Activated effector memory CD4-positive, alpha-beta T cell treated with anti-CD3 and anti-CD28 coated beads, Interleukin-2, amount 50 U/mL, for 16 hours (primary cell): ENCODE results near the gene MCM3.
A peak's percentile ranks its signal among the peaks of the same experiment; 100 is the strongest.

Source experiments
- DNase-seq: peaks from one replicate; pipeline ENCODE4 v3.0.0-alpha.2; 2020

MCM3 gene

DNA sequence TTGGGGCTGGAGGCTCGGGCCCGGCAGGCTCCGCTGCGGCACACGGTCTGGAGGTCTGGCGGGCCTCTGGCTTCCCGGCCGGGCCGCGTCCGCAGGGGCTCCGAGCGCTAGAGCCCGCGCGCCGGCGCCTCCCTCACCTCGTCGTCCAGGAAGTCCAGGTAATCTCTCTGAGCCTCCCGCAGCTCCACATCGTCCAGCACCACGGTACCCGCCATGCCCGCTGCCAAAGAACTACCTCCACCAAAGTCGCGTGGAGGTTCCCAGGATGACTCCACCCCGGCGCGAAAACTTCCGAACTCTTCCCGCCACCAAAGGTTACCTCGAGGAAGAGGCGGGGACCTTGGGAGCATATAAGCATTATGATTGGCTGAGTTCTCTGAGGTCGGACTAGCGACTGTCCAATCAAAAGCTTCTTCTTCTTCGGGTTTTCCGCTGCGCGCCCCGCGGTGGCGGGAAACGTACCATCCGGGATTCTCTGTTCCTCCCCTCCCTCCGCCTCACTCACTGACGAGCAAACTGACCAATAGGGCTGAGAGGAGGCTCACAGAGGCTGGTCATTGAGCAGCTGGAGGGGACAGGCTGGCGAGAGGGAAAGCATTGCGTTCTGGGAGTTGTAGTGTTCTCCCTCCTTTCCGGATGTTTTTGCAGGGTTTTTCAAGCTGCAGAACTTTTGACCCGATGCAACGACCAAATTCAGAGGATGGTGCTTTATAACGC lies at the start of gene MCM3:
MCM3 (minus strand) TSS at position 283 of the 717 bp plus-strand sequence; CDS start at position 215, 68 bp downstream.
- peak; percentile 97 for DNase-seq

DNA sequence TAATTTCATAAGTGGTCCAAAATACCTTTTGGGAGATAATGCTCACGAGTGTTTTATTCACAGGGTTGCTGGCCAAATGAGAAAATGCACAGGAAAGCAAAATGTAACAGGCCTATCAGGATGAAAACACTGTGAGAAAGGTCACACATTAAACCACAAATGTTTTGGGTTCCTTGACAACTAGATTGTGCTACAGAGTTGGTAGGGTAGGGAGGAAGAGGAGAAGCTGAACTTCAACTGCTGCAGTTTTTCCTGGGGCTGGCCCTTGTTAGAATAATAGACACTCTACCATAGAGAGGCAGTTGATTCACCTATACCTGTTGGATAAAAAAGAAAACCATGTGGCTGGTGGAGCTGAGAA lies 49.3 kb upstream of the MCM3 start:
- no peak for DNase-seq

DNA sequence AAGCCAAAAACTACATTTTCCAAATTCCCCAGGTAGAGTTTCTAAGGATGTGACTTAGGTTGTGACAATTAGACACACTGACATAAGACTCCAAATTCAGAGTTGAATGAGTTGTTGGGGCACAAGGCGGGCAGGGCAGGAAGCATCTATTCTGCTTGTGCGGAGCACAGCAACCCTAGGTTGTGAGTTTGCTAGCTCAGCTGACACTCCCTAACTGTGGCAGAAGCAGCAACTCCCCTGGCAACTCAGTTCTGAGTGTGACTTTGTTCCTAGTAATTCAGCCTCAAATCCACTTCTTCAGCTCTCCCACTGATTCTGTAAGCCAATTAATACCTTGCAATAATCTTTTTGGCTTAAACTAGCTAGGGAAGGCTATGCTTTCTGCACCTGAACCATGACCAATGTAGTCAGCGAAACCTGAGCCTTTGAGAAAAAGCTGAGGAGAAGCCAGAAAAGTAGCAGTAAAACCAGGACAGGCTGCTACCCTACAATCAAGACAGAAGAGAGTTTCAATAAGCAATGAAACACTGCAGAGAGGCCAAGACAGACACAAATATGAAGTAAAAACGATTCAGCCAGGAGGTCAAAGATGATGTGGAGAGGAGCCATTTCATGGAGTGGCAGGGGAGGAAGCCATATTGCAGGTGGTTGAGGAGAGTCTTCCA lies 47.4 kb upstream of the MCM3 start:
- DNase-seq, result no peak

DNA sequence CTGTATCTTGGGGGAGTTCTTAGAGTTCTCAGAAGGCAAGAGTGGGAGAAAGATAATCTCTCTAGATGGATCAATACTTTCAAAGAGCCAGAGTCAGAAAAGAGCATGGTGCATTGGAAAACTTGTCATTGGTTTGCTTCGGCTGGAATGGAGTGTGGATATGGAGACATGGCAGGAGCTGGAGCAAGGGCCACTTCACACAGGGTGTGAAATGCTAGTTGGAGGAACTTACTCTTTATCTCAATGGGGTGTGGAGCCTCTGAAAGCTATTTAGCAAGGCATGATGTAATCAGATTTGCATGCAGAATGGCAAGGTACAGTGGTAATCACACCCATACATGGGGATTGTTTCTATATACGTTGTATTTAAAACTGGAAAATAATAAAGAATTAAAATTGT lies 45.9 kb upstream of the MCM3 start:
- no peak for DNase-seq

DNA sequence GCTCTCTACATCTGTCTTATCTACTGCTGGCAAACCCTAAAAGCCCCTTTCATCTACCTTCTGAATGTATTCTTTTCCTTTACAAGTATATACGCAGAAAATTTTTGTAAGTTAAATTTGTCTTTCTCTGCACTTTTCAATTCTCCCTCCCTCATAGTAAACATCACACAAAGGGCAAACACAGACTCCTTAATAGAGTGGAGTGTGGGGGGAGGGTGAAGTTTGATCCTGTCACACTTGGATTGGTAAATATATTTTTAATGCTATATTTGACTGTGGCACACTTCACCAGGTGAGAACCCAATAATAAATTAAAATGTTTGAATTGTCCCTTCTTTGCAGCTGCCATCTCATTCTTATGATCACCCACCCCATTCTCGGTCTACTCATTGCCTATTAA lies 44.2 kb upstream of the MCM3 start:
- DNase-seq, result no peak

DNA sequence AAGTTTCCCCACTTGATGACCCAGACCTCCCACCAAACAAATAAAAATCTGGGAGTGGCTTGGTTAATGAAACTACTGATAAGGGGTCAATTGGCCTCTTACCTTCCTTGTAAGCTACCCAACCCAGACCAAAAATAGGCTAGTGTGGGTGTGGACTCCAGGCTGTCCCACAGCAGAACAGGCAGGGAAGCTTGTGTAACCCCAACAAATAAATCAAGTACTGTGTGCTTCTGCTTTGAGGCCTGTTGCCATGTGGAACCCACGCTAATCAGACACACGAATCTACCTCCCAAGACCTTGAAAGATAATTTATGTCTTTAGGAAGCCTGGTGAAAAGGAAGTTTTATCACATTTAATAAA lies 43.7 kb upstream of the MCM3 start:
- DNase-seq, result no peak

DNA sequence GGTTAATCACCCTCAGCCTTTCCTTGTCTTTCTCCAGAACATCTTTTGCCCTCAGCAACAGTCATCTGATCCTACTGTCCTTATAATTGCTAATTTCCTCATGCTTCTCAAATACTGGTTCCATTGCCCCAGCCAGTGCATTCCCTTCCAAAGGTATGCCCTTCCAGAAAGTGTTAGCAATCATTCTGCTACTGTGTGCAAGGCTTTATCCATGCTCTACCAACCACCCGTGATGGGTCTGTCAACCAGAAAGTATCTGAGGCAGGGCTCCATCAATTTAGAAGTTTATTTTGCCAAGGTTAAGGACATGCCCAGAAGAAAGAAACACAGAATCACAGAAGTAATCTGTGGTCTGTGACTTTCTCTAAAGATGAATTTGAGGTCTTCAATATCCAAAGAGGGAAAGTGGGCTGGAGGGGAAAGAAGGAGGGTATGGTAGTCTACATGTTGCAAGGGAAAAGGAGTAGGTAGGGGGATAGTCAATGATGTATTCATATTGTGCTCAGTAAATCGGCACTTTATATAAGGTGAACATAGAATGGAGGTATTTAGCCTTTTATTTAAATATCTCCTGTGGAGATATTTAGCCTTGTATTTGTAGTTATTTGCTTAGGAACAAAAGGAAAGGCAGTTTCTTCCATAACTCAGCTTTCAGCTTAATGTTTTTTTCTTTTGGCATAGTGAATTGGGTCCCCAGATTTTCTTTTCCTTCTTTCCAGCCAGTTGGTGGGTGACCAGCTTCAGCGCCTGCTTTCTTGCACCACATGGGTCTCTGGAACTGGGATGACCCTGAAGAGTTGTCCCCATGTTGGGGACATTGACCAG lies 42.2 kb upstream of the MCM3 start:
- DNase-seq, result no peak

DNA sequence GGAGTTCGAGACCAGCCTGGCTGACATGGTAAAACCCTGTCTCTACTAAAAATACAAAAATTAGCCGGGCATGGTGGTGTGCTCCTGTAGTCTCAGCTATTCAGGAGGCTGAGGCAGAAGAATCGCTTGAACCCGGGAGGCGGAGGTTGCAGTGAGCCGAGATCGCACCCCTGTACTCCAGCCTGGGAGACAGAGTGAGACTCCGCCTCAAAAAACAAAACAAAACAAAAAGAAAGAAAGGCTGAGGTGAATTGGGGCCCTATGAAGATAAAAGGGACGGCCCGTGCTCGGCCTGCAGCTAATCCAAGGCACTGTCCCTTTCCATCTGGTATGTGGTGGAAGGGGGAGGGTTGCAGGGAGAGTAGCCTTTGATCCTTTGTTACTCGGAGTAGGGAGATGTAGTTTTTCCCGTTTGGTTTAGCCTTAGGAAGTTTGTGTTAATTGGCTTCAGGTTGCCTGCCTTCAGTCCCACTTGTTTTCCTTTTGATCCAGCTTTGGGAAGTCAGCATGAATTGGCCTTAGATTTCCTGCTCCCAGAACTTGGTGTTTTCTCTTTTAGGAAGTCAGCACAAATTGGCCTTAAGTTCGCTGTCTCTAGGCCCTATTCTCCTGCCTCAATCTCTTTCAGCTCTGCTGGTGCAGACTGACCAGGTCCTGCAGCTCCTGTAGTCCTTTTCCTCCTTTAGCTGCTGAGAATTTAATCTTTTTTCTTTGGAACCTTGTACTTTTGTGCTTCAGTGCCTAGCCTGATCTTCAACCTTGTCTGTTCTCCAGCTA lies 41.3 kb upstream of the MCM3 start:
- no peak for DNase-seq

DNA sequence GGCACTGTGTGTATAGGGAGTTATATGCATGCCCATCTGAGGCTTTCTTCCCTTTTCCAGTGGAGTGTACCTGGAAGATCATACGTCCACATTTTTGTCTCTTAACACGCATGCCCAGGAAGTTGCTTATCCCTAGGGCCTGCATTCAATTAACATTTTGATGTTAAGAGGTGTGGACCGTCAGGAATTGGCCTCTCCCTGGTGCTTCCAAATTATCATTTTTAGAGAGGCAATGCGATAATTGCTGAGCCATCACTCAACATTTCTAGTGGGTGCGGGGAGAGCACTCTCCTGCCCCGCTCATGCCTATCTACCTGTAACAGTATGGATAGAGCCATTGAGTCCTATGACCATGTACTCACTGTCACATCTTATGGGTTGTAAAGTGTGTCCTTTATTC lies 39.6 kb upstream of the MCM3 start:
- no peak for DNase-seq

DNA sequence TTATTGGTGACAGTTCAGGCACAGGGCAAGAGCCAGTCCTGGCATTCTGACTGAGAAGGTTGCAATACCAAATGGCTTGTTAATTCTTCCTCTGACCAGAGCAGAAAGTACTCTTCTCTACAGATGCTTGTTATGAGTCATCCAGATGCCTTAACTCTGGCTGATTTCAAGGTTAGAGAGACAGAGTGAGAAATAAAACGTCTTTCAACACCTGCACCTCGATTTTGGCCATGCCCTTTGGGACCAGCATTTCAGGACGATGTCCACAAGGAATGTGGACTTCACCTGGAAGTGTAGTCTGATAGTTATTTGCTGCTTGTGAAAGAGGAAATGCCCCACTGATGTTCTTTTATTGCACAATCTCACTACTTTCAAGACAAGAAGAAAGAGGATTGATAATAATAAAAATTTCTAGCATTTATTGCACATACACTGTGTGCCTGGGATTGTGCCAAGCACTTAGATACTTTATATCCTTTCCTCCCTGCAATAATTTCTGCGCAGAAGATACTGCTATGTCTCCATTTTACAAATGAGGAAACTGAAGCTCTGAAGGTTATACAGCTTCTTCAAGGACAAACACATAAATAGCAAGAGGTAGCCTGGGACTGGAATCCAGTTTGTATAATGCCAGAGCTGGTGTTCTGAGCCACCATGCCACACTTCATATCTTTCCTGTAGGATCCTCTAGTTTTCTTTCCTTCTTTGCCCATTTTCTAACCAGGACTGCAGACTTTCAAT lies 33.5 kb upstream of the MCM3 start:
- DNase-seq, result no peak

DNA sequence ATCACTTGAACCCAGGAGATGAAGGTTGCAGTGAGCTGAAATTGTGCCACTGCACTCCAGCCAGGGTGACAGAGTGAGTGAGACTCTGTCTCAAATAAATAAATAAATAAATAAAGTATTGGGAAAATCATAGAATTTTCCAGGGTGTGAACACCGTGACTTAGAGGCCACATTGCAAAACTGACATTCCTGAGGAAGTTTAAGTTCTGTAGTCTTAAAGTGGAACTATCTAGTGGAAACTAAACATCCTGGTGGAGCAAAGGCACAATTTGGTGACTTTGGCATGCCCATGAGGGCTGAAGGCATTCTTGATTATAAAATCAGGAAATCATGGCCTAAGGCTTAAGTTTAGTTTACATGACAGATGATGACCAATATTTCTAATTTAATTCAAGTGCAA lies 32.7 kb upstream of the MCM3 start:
- DNase-seq, result no peak

DNA sequence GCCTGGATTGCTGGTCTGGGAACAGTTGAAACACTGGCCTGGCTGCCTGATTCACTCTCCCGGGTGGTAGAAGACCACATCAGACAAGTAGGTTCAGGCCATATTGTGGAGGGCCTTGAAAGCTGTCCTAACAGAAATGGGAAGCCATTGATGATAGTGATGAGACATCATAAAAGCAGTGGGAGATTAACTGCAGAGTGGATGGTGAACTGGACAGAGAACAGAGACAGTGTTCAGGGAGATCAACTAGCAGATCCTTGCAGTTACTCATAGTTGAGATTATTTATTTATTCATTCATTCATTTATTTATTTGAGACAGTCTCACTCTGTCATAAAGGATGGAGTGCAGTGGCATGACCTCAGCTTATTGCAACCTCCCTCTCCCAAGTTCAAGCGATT lies 30.2 kb upstream of the MCM3 start:
- DNase-seq, result no peak

DNA sequence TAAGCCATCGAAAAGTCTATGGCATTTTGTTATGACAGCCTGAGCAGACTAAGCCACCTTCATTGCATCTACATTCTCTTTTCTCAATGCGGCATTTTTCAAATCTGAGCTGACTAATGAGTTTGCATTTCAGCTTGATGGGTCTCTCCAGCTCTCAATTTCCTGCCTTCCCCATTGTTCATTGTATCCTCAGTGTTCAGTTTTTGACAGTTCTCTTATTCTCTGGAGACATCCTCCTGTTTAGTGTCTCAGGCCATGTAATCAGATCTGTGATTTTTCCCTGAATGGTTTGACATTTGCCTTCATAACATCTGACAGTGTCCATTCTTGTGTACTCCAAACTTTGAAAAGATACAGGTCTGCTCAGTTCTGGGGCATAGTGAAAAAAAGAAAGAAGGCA lies 27.9 kb upstream of the MCM3 start:
- DNase-seq, result no peak

DNA sequence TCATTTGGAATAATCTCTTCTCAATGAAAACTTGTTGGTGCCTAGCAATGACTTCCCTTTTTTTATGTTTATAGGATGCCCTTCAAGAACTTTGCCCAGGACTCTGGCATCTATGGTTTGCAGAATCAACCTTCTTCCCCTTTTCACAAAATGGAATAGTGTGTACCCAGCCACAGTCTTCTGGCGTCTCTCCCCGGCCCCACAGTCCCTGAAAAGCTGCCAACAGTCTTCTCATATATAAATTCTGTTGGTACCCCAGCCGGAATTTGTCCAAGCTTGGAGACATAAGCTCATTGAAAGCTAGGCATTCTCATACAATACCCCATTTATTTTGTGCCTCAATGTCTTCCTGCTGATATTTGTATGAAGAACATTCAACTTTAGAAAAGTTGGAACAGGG lies 26.4 kb upstream of the MCM3 start:
- DNase-seq, result no peak

DNA sequence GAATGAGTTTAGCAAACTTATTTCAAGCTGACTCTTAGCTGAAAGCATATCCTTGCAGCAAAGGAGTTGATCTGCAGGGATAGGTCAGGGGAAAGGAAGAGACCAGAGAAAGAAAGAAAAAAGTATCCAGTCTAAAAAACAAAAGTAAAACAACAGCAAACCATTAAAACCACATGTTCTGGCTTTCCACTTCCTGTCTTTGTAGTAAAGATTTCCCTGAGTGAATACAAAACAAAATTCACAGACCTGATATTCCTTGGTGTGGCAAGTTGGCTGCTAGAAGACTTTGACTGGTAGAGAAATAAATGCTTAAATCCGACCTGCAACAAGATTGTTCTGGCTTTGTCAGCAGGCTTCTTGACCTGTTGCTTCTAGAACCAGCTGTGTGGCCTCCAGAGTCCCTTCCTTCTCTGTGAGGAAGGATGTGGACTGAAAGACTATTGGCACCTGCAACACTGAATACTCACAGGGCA lies 23.4 kb upstream of the MCM3 start:
- no peak for DNase-seq

DNA sequence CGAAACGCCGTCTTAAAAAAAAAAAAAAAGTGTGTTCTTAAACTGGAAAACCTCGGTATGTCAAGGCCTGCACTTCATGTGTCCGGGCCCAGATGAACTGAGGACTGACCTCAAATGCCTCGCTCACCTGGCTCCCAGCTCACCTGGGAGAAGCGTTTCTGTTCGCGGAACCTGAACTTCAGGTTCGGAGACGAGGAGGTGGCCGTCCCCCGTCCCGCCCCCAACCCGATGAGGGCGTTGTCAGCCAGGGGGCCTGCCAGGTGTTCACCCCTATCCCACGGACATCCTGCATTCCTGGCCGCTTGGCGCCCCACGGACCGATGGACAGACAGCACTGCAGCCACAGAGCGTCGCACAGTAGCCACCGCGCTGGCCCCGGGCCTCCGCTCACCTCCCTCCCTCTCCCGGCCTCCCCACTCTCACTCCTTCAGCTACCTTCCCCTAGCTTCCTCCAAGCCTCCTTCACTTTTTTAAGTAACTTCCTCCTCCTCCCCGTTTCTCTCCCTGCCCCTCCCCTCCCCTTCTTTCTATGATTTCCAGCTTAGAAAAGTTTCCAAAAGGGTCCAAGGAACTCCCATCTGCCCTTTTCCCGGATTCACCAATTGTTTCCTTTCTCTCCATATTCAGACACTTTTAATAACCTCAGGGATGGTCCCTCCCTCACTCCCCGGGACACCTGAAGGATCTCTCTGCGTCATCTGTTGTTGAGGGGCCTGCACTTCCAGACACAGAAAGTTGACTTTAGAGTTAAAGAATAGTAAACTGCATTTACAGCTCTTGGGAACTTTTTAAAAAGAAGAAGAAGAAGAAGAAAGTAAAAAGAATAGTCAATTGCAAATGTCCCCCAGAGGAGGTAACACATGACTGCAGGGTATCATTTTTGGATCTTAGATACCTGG lies 22.7 kb upstream of the MCM3 start:
- DNase-seq, result no peak

DNA sequence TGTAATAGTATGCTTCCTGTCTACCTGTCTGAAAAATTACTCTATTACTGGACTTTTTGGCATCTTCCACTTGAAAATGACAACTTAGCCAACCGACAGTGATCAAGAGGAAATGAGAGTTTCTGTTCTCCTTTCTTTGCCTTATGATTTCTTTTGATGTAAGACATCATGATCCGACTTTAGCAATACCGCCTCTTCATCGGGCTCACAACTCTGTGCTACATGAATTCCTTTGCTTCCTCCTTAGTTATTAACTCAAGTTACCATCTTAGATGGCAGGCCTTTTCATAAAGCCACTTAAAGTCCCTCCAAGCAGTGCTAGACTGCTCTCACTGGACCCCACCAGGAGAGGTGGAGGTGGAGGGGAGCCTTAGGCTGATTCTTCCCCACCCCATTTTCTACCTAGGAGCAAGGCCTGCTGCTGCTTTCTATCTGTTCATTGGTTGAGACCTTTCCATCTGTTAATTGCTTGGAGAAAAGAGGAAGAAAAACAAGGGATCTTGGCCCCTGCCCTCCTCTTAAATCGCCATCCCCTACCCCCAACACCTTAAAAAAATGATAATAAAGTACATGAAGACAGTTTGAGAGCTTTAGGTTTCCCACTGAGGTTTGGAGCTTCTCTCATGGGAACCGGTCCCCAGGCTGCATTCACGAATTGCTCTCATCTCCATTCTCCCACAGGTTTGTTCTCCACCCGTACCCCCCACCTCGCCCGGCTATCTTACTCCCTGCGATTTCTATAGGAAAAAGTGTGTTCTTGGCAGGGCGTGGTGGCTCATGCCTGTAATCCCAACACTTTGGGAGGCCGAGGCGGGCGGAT lies 21.6 kb upstream of the MCM3 start:
- no peak for DNase-seq

DNA sequence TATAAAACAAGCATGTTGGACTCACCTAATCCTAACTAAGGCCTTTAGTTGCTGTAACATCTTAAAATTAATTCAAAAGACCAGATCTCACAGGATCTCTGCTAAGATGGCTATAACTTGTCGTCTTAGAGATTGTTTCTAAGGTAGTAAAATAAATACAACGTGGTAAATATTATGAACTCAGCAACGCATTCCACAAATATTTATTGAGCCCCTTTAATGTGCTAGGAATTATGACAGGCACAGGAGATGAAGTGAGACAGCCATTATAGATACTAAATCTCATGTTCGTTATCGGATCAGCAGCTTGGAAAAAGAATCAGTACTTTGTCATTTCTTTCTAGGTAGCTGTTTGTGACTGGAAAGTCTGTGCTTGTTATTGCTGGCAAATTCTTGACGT lies 20.9 kb upstream of the MCM3 start:
- no peak for DNase-seq

DNA sequence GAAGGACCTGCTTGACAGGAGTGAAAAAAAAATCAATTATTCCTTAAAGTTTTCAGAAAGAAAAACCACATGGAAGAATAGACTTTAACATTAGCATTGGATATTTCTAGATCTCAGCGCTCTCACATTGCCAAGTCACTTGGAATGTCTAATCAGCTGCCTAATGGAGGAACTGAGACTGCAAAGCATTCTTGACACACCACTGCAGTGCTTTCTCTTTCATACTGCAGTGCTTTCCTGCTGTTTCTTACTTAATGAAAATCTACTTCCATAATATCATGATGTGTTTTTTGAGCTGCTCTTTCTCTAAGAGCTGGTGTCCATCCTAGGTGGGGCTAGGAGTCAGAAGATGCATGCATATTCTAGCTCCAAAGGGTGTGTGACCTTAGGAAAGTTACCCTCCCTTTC lies 20.4 kb upstream of the MCM3 start:
- no peak for DNase-seq

DNA sequence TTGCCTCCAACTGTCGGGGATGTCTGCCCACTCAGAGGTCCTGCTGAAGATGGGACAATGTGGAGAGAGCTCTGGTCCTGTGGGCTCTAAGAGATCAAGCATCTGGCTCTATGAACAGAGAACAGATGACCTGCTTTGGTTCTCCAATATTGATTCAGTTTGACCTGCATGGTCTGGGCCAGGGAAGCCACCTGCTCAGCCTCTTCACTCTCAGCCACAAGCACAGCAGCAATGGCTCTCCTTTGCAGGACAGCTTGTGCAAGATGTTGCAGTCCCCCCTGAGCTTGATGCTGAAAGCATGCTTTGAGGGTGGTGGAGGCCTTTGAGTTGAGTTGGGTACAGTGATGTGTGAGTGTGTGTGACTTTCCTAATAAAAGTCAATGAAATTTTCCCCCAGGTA lies 18.6 kb upstream of the MCM3 start:
- no peak for DNase-seq

DNA sequence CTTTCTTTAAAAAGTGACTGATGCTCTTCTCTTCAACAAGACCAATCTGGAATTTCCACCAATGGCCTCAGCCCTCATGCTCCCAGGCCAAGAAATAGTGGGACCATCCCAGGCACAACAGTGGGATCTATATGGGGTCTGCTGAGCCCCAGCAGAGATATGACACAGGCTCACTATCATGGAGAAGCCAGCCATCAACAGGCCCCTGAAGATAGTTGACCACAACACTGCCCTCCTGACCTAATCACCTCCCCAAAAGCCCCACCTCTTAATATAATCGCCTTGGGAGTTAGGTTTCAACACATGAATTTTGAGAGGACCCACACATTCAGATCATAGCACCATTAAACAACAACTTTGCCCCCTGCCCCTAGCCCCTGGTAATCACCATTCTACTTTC lies 16.8 kb upstream of the MCM3 start:
- DNase-seq, result no peak
